GM18909 (cell line): ENCODE data around the gene RAB8A.
"Not testable (repeated sequence)": the region's sequence is repeated elsewhere in the genome, so short reads cannot be mapped to it uniquely, and the experiment has no call there.

ENCODE experiments used
- ATAC-seq: cut with Tn5 transposase; IDR thresholded peaks from one replicate; pipeline ENCODE4 v1.9.1; 2021; ENCODE audit warnings: mild to moderate bottlenecking; ENCODE audit not compliant: unreplicated experiment, poor library complexity

The RAB8A gene

DNA sequence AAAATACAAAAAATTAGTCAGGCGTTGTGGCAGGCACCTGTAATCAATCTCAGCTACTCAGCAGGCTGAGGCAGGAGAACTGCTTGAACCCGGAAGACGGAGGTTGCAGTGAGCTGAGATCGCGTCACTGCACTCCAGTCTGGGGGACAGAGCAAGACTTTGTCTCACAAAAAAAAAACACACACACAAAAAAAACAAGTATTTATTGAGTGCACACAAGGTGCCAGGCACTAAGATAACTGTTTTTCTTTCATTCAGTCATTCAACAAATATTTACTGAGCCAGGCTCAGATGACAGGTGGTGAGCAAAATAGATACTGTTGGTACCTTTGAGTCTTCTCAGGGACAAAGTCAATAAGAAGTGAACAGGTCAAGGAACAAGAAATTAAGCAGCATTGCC, 55.4 kb downstream of the RAB8A start:
- no peak for ATAC-seq

DNA sequence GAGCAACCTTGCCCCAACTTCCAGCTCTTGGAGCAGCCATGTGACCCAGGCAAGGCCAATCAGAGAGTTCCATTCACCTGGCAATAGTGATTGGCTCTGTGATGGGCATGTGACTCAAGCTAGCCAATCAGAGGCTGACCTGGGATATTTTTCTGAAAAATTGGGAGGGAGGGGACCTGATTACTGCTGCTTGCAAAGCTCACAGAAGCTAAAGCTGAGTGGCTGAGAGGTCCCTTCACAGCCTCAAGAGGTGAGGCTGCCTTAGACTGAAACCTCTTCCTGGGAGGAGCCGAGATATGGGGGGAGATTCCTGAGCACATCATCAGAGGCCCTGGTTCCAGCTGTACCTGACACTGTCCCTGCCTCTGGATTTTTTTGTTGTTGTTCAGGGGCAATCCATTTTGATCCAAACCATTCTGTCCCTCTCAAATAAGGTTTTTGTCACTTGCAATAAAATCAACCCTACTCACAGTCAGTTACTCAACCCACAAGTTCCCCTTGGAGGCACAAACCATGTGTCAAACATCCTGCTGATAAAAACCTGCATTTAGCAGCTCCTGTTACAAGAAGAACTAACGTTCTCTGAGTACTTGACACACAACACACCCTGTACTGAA, 56.9 kb downstream of the RAB8A start:
- ATAC-seq = no peak

DNA sequence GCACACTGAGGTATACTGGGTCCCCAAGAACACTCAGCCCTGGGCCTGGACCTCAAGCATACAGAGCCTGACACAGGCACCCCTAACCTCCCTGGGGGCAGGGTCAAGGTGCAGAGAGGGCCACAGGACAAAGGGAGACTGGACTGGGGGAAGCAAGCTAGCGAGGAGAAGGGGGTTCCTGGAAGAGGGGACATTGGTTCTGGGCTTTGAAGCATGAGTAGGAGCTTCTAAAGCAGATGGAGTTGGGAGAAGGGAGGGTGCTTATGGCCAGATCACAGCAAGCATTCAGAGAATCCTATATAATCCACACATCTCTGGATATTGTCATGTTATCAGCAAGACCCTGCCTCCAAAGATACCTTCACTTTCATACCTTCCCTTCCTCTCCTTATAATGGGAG, 58.4 kb downstream of the RAB8A start:
- no peak for ATAC-seq

DNA sequence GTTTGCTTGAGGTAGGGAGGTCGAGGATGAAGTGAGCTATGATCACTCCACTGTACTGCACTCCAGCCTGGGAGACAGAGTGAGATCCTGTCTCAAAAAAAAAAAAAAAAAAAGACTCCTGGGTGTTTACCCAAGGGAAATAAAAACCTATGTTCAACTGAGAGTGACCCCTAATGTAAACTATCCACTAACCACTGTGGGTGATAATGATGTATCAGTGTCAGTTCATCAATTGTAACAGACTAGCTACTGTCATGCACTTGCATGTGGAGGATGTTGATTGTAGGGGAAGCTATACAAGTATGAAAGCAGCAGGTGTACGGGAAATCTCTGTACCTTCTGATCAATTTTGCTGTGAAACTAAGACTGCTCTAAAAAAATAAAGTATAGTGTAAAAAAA, 64.3 kb downstream of the RAB8A start:
- ATAC-seq = peak; percentile 76

DNA sequence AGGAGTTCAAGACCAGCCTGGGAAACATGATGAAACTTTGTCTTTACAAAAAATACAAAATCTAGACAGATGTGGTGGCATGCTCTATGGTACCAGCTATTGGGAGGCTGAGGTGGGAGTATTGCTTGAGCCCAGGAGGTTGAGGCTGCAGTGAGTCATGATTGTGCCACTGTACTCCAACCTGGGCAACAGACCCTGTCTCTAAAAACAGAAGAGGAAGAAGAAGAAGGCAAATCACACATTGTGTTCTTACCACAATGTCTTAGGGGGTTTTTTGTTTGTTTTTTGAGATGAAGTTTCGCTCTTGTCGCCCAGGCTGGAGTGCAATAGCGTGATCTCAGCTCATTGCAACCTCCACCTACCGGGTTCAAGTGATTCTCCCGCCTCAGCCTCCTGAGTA, 67.2 kb downstream of the RAB8A start:
- not testable (repeated sequence) for ATAC-seq

DNA sequence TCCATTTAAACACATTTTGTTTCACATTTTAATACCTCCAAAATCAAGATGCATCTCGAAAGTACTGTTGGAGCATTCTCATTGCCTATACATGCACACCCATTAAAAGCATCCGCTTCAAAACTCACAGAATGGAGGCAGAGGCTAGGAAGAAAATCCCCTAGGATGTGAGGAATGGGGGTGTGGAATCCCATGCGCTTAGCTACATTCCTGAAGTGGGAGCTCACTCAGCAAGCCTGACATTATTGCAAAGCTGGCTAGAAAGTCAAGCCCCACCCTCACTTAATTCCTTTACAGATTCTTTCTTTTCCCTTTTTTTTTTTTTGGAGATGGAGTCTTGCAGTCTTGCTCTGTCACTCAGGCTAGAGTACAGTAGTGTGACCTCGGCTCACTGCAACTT, 68.9 kb downstream of the RAB8A start:
- ATAC-seq = no peak
